ENCODE measurements around the gene SAMD4A.

DNA sequence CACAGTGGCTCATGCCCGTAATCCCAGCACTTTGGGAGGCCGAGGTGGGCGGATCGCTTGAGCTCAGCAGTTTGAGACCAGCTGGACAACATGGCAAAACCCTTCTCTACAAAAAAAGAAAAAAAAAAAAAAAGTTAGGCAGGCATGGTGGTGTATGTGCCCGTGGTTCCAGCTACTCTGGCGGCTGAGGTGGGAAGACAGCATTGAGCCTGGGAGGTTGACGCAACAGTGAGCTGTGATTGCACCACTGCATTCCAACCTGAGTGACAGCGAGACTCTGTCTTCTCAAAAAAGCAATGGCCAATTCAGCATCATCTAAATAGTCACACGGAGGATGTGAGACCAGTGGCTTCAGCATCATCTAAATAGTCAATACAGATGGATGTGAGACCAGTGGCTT lies 10.4 kb upstream of the SAMD4A start:
- TF ChIP-seq, protein P1, sequence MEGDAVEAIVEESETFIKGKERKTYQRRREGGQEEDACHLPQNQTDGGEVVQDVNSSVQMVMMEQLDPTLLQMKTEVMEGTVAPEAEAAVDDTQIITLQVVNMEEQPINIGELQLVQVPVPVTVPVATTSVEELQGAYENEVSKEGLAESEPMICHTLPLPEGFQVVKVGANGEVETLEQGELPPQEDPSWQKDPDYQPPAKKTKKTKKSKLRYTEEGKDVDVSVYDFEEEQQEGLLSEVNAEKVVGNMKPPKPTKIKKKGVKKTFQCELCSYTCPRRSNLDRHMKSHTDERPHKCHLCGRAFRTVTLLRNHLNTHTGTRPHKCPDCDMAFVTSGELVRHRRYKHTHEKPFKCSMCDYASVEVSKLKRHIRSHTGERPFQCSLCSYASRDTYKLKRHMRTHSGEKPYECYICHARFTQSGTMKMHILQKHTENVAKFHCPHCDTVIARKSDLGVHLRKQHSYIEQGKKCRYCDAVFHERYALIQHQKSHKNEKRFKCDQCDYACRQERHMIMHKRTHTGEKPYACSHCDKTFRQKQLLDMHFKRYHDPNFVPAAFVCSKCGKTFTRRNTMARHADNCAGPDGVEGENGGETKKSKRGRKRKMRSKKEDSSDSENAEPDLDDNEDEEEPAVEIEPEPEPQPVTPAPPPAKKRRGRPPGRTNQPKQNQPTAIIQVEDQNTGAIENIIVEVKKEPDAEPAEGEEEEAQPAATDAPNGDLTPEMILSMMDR (IDR thresholded peaks at IDR 0.05) = no peak
- TF ChIP-seq POLR2A (IDR thresholded peaks at IDR 0.05) = no peak

Measured in esophagus squamous epithelium (tissue), 4 donors.